Eye (tissue), 1 donor: ENCODE results near the gene TLNRD1.

Experiments
- DNase-seq: peaks from one replicate; pipeline ENCODE4 v3.0.0-alpha.2; 2015

Gene TLNRD1

DNA sequence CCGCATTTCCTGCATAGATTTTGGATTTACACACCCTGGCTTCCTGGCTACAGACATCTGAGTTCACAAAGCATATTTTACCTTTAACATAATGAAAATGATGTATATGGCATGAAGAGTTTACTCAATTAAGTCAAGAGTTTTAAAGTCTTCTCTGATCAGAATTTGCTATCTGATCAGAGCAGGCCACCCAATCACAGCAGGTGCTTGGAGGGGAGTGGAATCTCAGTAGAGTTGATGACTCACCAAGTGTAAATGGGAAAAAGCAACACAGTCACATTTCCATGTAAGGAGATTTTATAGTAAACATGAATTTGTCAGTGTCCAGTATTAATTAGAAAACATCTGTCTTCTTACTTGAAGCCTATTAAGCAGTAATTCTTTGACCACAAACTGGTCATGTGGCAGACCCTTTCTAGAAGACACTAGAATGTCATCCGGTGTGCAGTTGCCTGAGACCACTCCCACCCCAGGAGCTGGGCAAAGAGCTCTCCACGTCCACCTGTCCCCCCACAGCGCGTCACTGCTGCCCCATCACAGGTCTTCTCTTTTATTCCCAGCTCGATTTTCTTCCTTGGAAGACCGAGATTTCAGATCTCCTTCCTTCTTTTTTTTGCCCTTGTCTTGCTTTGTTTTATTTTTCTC is 21.9 kb upstream of the TLNRD1 start:
- no peak for DNase-seq

DNA sequence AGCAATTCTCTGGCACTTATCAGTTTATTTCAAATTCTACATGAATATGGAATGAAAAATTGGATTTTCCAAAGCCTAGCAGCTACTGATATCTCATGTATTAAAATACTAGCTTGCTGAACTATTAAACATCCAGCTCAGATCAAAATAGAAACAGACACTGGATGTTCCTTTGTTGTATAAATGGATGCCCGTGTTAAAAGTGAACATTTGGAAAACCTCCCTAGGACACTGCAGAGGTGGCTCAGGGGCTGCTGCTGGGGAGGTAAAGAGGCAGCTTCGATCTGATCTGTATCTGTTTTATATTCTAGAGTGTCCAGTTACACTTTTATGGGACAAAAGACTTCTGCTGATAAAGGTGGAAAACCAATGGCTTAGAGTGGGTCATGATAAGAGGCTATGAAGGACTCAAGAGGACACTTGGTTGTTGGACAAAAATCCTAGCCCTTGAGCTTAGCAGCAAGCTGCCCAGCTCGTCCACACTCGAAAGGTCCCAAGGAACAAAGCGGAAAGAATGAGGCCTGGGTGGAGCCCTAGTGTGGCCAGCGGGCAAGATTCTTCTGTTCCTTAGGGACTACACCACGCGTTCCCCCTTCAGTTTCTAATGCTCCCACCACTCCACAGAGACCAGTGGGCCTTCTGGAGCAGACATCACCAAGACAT is 21.1 kb upstream of the TLNRD1 start:
- DNase-seq, result no peak

DNA sequence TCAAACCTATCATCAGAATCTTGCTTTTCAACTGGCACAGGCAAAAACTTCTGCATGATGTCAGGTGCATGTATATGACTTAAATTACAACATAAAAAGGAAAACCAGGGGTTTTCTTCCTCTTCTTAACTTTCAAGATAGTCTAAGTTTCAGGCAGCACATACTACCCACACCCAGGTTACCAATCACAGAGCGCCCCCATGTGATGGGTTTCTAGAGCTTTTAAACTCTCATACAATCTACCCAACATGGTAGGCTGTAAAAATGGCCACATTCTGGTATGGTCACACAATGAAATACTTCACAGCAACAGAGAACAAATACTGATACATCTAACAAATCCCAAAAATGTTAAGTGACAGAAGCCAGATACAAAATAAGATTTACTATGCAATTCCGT is 18.5 kb upstream of the TLNRD1 start:
- no peak for DNase-seq

DNA sequence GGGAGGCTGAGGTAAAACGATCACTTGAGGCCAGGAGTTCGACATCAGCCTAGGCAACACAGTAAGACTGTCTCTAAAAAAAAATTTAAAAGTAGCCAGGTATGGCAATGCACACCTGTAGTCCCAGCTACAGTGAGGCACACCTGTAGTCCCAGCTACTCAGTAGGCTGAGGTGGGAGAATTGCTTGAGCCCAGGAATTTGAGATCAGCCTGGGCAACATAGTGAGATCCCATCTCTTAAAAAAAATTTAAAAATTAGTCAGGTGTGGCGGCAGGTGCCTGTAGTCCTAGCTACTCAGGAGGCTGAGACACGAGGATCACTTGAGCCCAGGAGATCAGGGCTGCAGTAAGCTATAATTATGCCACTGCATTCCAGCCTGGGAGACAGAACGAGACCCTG is 17.9 kb upstream of the TLNRD1 start:
- no peak for DNase-seq

GRCh38 chr15:80984856-80985255 is 15.9 kb upstream of the TLNRD1 start:
- no peak for DNase-seq

- DNase-seq, result no peak
Observed at GRCh38 chr15:80985981-80986380, 14.7 kb upstream of the TLNRD1 start.

DNA sequence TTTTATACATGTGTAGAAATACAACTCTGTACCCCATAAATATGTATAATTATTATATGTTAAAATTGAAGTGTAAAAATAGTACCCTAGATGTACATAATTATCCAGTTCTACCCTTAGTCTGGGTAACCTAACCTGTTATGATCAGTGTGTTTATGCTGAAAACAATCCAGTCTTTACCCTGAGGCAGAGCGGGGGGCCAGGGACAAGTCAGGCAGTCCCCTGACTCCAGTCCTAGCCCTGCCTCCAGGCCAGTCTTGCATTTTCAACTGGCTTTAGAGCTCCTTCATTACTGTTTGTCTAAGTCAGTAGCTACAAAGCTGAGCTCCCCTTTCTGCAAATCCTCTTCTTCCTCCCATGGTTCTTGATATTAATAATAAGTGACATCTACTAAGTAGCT is 14.2 kb upstream of the TLNRD1 start:
- DNase-seq, result no peak

GRCh38 chr15:80988148-80988796 is 12.5 kb upstream of the TLNRD1 start:
- DNase-seq, result no peak

- peak; percentile 63 for DNase-seq
Observed at GRCh38 chr15:80989081-80989517, 11.6 kb upstream of the TLNRD1 start.

DNA sequence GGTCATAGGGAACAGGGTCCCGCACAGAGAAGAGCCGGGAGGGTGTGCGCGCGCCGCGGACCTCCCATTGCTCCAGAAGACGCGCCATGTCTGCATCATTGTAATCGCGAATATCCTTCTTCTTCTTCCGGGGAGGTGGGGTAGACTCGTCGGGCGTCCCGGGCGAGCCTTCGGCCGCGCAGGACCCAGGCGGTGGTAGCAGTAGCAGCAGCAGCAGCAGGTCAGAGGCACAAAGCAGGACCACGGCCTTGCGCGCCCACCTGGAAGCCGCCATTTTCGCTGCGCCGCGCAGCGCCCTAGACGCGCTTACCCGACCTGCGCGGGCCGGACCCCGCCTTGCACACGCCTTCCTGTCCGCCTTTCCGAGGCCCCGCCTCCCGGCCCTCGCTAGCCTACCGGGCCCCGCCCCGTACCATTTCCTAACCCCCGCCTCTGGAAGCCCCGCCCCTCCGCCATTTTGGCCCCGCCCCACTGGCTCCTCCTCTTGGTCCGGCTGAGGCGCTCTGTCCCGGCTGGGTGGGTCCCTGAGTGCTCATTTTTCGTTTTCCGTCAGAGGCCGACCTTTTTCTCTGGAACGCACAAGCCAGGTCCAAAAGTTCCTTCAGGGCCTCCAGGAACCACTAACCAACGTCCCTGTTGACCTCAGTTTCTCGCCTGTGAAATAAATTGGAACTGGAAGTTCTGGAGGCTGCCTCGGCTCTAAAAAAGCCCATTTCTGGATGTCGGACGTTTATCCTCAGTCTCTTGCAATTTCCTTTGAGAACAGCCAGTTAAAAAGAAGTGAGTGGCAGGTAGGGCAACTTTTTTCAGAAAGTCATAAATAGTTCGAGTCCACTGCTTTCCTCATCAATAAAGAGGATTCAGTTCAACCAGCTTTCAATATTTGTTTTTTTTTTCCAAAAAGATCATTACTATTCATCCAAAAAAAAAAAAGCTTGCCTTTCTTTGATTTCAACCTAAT is 10.9 kb upstream of the TLNRD1 start, which contains the start of gene MESD:
Gene MESD (minus strand): TSS at position 302 of the 961 bp plus-strand sequence. CDS start 28 bp downstream, at position 274.
- DNase-seq, result peak; percentile 98

DNA sequence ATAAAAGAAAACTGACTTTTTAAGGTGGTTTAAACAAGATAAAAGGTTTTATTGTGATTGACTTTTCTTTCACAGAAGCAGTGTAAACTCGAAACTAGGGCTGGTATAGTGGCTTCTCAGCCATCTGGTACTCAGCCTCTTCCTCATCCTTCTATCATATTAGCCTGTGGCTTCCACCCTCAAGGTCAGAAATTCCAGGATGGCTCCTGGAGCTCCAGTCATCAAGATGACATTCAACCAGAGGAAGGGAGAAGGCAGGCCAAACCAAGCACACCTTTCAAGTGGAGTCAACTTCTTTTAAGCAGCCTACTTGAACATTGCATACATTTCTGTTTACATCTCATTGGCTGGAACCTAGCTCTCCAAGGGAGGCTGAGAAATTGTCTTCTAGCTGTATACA is 9.8 kb upstream of the TLNRD1 start:
- no peak for DNase-seq

DNA sequence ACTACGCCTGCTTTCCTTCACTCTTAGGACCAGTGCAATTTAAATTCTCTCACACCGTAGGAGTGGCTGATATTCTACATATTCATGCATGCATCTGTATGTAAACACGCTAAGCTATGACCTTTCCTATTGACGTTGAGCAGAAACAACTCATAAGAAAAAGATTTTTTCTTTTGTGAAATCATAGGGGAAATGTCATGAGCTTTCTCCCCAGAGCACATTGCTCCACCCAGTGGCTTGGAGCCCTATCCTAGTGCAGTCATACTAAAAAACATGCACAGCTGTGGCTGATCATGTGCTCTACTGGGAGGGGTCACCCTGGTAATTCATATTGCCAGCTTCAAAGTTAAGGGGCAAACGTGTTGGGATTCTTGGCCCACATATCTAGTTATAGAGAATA is 9.3 kb upstream of the TLNRD1 start:
- DNase-seq, result no peak

DNA sequence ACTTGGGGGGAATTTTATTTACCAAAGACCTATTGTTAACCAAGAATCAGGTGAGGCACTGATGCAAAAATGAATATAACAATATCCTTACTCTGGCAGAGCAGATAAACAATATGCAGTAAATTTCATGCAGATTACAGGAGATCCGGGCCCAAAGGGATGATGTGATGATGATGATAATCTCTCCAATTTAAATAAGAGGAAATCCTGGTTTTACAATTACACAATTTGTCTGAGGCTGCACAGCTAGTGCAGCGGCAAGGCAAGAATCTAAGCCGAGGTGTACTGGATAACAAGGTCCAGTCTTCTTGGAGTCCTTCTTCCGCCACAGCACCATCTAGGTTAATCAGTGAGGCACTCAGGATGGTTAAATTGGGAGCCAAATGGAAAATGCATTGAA is 8.7 kb upstream of the TLNRD1 start:
- DNase-seq, result no peak

DNA sequence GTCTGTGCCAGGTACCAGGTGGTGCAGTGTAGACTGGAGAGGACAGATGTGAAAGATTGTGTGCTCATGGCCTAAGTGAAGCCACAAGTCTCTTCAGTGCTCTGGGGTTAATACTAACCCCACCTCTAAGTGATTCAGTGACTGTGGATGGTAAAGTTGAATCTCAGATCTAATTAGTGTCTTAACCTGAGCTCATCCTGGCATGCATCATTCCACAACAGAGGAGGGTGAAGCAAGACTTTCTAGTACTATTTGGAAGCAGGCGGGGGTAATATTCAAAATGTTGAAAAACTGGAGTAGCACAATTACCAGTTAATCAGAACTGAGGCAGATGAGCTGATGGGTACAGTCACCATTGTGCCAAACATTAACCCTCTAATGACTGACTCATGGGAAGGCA is 8.3 kb upstream of the TLNRD1 start:
- DNase-seq, result no peak

DNA sequence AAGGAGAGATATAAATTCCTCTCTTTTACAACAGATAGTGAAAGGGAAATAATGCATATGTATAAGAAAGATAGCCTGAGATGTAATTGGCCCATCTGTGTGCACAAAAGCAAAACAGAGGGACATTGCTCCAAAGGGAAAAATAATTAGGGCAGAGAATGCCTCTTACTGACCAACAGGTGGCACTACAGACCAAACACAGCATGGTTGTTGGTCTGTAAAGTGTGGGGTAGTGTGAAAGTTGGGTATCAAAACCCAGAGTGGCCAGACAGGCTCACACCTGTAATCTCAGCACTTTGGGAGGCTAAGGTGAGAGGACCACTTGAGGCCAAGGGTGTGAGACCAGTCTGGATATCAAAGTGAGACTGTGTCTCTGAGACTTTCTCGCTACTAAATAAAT is 4.5 kb upstream of the TLNRD1 start:
- peak; percentile 30 for DNase-seq

- no peak for DNase-seq
Observed at GRCh38 chr15:80997692-80998091, 3.0 kb upstream of the TLNRD1 start.

- DNase-seq, result no peak
Observed at GRCh38 chr15:80998251-80998650, 2.5 kb upstream of the TLNRD1 start.

DNA sequence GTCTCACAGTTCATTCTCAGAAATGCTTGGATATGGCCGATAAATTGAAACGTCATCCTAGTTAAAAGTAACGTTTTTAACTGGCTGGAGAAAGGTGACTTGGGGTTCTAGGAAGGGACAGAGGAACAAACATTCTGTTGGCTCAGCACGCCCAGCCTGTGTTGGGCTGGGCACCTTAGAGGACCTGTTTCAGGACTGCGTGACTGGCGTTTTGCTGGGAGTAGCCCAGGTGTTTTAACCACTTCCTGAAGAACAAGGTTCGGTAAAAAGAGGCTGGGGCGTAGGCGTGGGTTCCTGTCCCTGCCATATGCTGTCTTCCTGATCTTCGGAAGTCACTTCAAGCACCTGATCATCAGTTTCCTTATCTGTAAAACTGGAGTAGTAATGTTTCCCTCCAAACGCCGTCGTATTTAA is 1.1 kb upstream of the TLNRD1 start:
- DNase-seq, result no peak

DNA sequence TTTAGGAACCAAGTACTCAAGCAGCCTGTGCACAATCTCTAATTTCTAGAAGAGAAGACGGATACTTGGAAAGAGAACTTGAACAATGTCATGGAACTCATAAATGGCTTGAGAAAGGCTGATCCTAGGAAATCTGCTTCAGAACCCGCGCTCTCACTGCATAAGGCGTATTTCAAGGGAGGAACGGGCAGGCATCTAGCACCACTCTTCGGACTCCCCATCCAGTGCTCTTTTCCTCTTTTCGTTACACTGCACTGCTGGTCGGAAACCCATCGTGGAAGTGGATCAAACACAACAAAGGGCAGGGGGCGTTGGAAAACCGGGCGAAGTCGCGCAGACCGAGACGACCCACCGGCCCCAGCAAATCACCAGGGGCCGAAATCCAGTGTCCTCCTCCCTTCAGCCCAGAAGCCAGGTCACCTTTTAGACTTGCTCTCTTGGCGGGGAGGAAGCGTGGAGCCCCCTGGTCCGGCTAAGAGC is 539 bp upstream of the TLNRD1 start:
- no peak for DNase-seq

DNA sequence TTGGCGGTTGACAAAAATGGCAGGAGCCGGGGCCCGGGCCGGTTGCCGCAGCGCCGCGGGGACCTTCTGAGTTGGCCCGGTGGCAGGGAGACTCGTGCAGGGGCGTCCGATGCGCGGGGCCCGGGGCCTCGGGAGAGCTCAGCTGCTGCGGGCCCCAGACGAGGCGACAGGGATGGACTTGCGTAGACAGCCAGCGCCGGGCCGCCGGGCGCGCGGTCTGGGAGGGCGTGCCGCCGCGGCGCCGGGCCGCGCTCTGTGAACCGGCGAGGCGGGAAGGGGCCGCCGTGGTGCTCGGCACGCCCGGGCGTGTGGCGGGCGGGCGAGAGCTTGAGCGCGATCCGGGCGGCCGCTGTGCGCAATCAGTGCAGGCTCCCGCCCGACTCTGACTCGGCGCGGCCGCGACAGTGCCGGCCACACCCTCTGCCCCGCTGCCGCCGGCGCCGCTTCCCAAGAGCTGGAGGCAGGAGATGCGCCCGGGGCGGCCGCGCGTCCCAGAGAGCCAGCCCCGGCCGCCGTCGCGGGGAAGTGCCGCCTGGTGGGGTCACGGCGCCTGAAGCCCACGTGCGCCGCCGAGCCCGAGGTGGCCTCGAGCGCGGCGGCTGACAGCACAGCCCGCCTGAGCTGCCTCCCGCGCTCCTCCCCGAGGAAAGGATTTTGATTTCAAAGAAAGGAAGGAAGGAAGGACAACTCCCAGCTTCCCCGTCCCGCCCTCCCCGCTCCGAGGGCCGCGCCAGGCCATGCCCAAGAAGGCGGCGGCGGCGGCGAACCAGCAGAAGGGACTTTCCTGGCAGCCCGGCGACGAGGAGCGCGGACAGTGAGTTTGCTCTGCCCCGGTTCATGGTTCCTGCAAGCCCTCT is 657 bp downstream of the TLNRD1 start:
- peak; percentile 77 for DNase-seq

GRCh38 chr15:81002009-81002330 is 1.2 kb downstream of the TLNRD1 start:
- peak; percentile 66 for DNase-seq
